ENCODE data around the gene ENTPD8. TPM values are rescaled to one million over a fixed set of nuclear protein-coding genes. Genes with fewer than 3 reads are reported as not detected.

The ENTPD8 gene
- total RNA-seq, 2 experiments from 2014 or later, result not detected

- peaks cover 3% of the 10 kb centered on the region for H3K4me1 Mint-ChIP-seq (ENCODE audit: low read depth)
- no peak for DNase-seq
- POLR2A ChIA-PET, result interaction anchor here (0.9 kb wide), 1 partner anchor 14 kb away, joined by 3 read pairs; the partner anchor contains the start of genes EXD3 and NOXA1
- H3K27ac ChIP-seq (ENCODE audit: low read depth in 1 of 2, low read length in 2 of 2), result no peak overlapping the region
- H3K9me3 Mint-ChIP-seq, result no peaks in the 10 kb centered on the region
- H3K27ac Mint-ChIP-seq, result no peak overlapping the region
- intact Hi-C loops (cut with DNase I, micrococcal nuclease), result no loop called here
- H3K4me3 Mint-ChIP-seq, result no peak overlapping the region
- H3K4me3 ChIP-seq (ENCODE audit: low read length), result no peak overlapping the region
- peaks cover 5% of the 10 kb centered on the region for H3K4me1 ChIP-seq (ENCODE audit: insufficient read depth, low read length)
- peaks cover 8% of the 10 kb centered on the region for H3K27me3 Mint-ChIP-seq
- CTCF ChIA-PET, result no interaction called here
- no peaks in the 10 kb centered on the region for H3K36me3 ChIP-seq (ENCODE audit: insufficient read depth, low read length)
- H3K27me3 ChIP-seq (ENCODE audit: control insufficient read depth in 1 of 2, insufficient read depth in 2 of 2, low read length in 2 of 2), result no peaks in the 10 kb centered on the region
- H3K9me3 ChIP-seq (ENCODE audit: control insufficient read depth in 1 of 2, insufficient read depth in 1 of 2, low read length in 2 of 2), result no peaks in the 10 kb centered on the region
- no peak for TF ChIP-seq CTCF (IDR thresholded peaks at IDR 0.05)
- no peak for ATAC-seq (ENCODE audit: poor library complexity)
- no peaks in the 10 kb centered on the region for H3K36me3 Mint-ChIP-seq (ENCODE audit: low read depth)
These were observed 4.2 kb downstream of the ENTPD8 start for GRCh38 chr9:137436761-137437600.

DNA sequence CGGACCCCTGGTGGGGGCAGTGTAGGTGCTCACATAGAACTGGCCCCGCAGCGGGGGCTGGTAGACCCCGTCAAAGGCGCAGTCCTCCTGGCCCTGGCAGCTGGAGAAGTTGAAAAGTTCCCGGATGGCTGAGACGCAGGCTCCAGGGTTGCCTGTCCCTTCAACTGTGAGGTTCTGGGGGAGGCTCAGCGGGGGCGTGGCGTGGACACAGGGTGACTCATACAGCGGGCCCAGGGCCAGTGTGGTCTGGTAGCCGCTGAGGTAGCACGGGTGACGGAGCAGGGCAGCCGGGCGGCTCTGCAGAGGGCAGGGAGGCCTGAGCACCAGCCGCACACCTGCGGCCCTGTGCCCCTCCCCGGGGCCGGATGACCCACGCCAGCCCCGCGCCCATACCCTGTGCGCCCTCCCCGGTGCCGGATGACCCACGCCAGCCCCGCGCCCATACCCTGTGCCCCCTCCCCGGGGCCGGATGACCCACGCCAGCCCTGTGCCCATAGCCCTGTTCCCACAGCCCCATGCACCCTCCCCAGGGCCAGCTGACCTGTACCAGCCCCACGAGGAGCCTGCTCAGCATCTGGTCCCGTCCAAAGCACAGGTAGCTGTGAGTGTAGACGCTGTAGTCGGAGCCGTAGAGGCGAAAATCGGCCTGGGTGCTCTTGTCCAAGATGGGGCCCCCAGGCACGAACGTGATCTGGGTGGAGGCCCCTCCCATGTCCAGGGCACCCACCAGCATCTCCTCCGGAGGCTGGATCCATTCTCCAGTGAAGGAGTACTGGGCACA is 5.0 kb downstream of the ENTPD8 start:
- H3K36me3 Mint-ChIP-seq (ENCODE audit: low read depth), result no peaks in the 10 kb centered on the region
- no peak for TF ChIP-seq CTCF (IDR thresholded peaks at IDR 0.05)
- peaks cover 4% of the 10 kb centered on the region for H3K27me3 Mint-ChIP-seq
- no peaks in the 10 kb centered on the region for H3K4me1 Mint-ChIP-seq (ENCODE audit: low read depth)
- POLR2A ChIA-PET, result interaction anchor here (0.9 kb wide), 1 partner anchor 13 kb away, joined by 3 read pairs; the partner anchor contains the start of genes EXD3 and NOXA1
- H3K36me3 ChIP-seq (ENCODE audit: insufficient read depth, low read length), result no peaks in the 10 kb centered on the region
- DNase-seq (no peak), ATAC-seq (ENCODE audit: poor library complexity) (no peak)
- no peaks in the 10 kb centered on the region for H3K9me3 Mint-ChIP-seq
- peaks cover 2% of the 10 kb centered on the region for H3K4me1 ChIP-seq (ENCODE audit: insufficient read depth, low read length)
- H3K27me3 ChIP-seq (ENCODE audit: control insufficient read depth in 1 of 2, insufficient read depth in 2 of 2, low read length in 2 of 2), result no peaks in the 10 kb centered on the region
- no peak overlapping the region for H3K27ac ChIP-seq (ENCODE audit: low read depth in 1 of 2, low read length in 2 of 2)
- H3K9me3 ChIP-seq (ENCODE audit: control insufficient read depth in 1 of 2, insufficient read depth in 1 of 2, low read length in 2 of 2), result no peaks in the 10 kb centered on the region
- no peak overlapping the region for H3K4me3 Mint-ChIP-seq
- H3K27ac Mint-ChIP-seq, result no peak overlapping the region
- intact Hi-C loops (cut with DNase I, micrococcal nuclease), result no loop called here
- CTCF ChIA-PET, result no interaction called here
- H3K4me3 ChIP-seq (ENCODE audit: low read length), result no peak overlapping the region

DNA sequence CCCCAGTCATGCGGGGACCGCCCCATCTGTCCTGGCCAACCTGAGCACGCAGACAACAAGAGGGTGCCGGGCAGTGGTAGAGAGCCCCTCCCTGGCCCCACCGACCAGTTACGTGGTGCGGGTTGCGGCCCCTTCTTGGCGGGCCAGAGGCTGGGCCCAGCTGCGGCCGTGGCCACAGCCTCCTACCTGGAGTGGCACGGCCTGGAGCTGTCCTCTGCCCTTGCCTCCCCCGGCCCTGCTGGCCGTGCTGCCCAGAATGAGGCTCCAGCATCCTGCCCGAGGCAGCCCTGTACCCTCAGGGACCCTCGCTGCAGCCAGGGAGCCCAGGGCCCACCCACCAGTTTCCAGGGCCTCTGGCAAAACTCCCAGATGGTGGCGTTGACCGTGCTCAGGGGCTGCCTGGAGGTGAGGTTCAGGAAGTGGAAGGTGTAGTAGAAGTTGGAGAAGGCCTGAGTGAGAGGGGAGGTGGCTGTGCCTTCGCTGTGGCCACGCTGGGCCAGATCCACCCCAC is 5.7 kb downstream of the ENTPD8 start:
- intact Hi-C loops (cut with DNase I, micrococcal nuclease), result no loop called here
- H3K27me3 ChIP-seq (ENCODE audit: control insufficient read depth in 1 of 2, insufficient read depth in 2 of 2, low read length in 2 of 2), result no peaks in the 10 kb centered on the region
- H3K9me3 ChIP-seq (ENCODE audit: control insufficient read depth in 1 of 2, insufficient read depth in 1 of 2, low read length in 2 of 2), result no peaks in the 10 kb centered on the region
- ChIA-PET POLR2A (interaction anchor here (1.3 kb wide), 1 partner anchor 12 kb away, joined by 3 read pairs; the partner anchor contains the start of genes EXD3 and NOXA1), CTCF (no interaction called here)
- H3K4me1 ChIP-seq (ENCODE audit: insufficient read depth, low read length), result no peaks in the 10 kb centered on the region
- Mint-ChIP-seq H3K9me3 (no peaks in the 10 kb centered on the region), H3K4me1 (ENCODE audit: low read depth) (no peaks in the 10 kb centered on the region), H3K27me3 (peaks cover 4% of the 10 kb centered on the region), H3K4me3 (no peak overlapping the region), H3K36me3 (ENCODE audit: low read depth) (no peaks in the 10 kb centered on the region), H3K27ac (no peak overlapping the region)
- DNase-seq (no peak), ATAC-seq (ENCODE audit: poor library complexity) (no peak)
- no peak overlapping the region for H3K4me3 ChIP-seq (ENCODE audit: low read length)
- TF ChIP-seq CTCF (IDR thresholded peaks at IDR 0.05), result no peak
- no peak overlapping the region for H3K27ac ChIP-seq (ENCODE audit: low read depth in 1 of 2, low read length in 2 of 2)
- H3K36me3 ChIP-seq (ENCODE audit: insufficient read depth, low read length), result no peaks in the 10 kb centered on the region

Data from CD4-positive, alpha-beta T cell (primary cell).